HCT116 (cell line): ENCODE results near the gene SOBP. TPM values are rescaled to one million over a fixed set of nuclear protein-coding genes. Genes with fewer than 3 reads are reported as not detected.

Experiments used
- ATAC-seq: fragments of 200-7000 bp; cut with Tn5 transposase; 2 replicates; pipeline ENCODE4 v1.9.1; 2020; ENCODE audit warnings: mild to moderate bottlenecking, moderate library complexity
- BruUV-seq: library from RNA; stranded (reverse); fragments of 400-500 nt; replicated peaks from 2 replicates; lab custom pipeline; 2021; lab: Mats Ljungman, UMichigan
- CTCF ChIA-PET: fragments of 300-600 bp; sonication (Branson Sonifier 250); formaldehyde crosslinking; loops from one replicate; lab custom pipeline; 2021; ENCODE audit warnings: antibody characterized with exemption; lab: Charles Lee
- POLR2A ChIA-PET: fragments of 300-600, 350-600 bp; sonication (Branson Sonifier 250); formaldehyde crosslinking; loops from one replicate; lab custom pipeline; 2021; ENCODE audit warnings: antibody characterized with exemption; lab: Charles Lee
- RAD21 ChIA-PET, 2 experiments: fragments of 300-600 bp; sonication (Branson Sonifier 250); formaldehyde crosslinking; loops; one replicate each; lab custom pipeline; 2023; ENCODE audit warnings: low total read pairs in 2 of 2; ENCODE audit not compliant: uncharacterized antibody in 2 of 2, unreplicated experiment in 2 of 2, low non-redundant PET in 1 of 2; lab: Charles Lee
- DNase-seq: peaks from one replicate; pipeline ENCODE4 v3.0.0-alpha.2; 2010; ENCODE audit warnings: low read depth, low spot score
- H2AFZ ChIP-seq: fragments of 200-600 bp; shearing (Covaris generic), sonication (generic); 2 replicates; pipeline ENCODE4 v1.6.1; 2017; ENCODE audit warnings: low read depth, mixed run types, mixed read lengths, antibody characterized with exemption, low read length; ENCODE audit not compliant: poor library complexity, severe bottlenecking
- H3K27ac ChIP-seq: 2 replicates; pipeline ENCODE4 v1.5.1; 2012; ENCODE audit warnings: low read depth, low read length
- H3K27me3 ChIP-seq: fragments of 200-600 bp; sonication (generic); 2 replicates; pipeline ENCODE4 v1.6.1; 2016; ENCODE audit warnings: mixed run types, low read length, mixed read lengths; ENCODE audit not compliant: insufficient read depth
- H3K36me3 ChIP-seq, 2 experiments: fragments of 200-500 bp in 1 of 2; fragments of 200-600 bp in 1 of 2; sonication (Bioruptor generic) in 1 of 2; sonication (generic) in 1 of 2; 2 replicates each; pipeline versions ENCODE4 v1.5.1 to v1.6.1; 2014 to 2016; ENCODE audit warnings: low read length in 2 of 2, inconsistent platforms in 1 of 2, mixed read lengths in 1 of 2, mixed run types in 1 of 2; ENCODE audit not compliant: insufficient read depth in 2 of 2, control insufficient read depth in 1 of 2
- H3K4me1 ChIP-seq, 2 experiments: fragments of 200-600 bp in 1 of 2; sonication (generic) in 1 of 2; 2 replicates each; pipeline versions ENCODE4 v1.5.1 to v1.6.1; 2012 to 2017; ENCODE audit warnings: low read length in 2 of 2, inconsistent platforms in 1 of 2, mild to moderate bottlenecking in 1 of 2, mixed read lengths in 1 of 2, mixed run types in 1 of 2, moderate library complexity in 1 of 2; ENCODE audit not compliant: insufficient read depth in 2 of 2, control insufficient read depth in 1 of 2
- H3K4me2 ChIP-seq: fragments of 200-600 bp; sonication (generic); 2 replicates; pipeline ENCODE4 v1.6.1; 2017; ENCODE audit warnings: mixed run types, low read length, mixed read lengths
- H3K4me3 ChIP-seq, 2 experiments: fragments of 200-600 bp in 1 of 2; sonication (generic) in 1 of 2; replicated peaks in 1 of 2; 2 replicates each; pipeline ENCODE4 v1.5.1; 2011 to 2016; ENCODE audit warnings: low read length in 2 of 2, control low read depth in 1 of 2, low read depth in 1 of 2, mild to moderate bottlenecking in 1 of 2, mixed read lengths in 1 of 2, mixed run types in 1 of 2
- H3K79me2 ChIP-seq: fragments of 200-600 bp; sonication (generic); 2 replicates; pipeline ENCODE4 v1.6.1; 2017; ENCODE audit warnings: mild to moderate bottlenecking, mixed run types, low read length, moderate library complexity, mixed read lengths; ENCODE audit not compliant: insufficient read depth
- H3K9ac ChIP-seq: fragments of 200-600 bp; sonication (generic); 2 replicates; pipeline ENCODE4 v1.6.1; 2016; ENCODE audit warnings: low read length, mixed read lengths
- H3K9me2 ChIP-seq: fragments of 200-600 bp; sonication (generic), shearing (Covaris generic); 2 replicates; pipeline ENCODE4 v1.6.1; 2017; ENCODE audit warnings: mixed run types, mild to moderate bottlenecking, moderate library complexity; ENCODE audit not compliant: insufficient read depth
- H3K9me3 ChIP-seq, 2 experiments: fragments of 200-500 bp in 1 of 2; fragments of 200-600 bp in 1 of 2; sonication (Bioruptor generic) in 1 of 2; sonication (generic) in 1 of 2; 2 replicates each; pipeline ENCODE4 v1.6.1; 2014 to 2017; ENCODE audit warnings: low read length in 2 of 2, mixed read lengths in 2 of 2, inconsistent platforms in 1 of 2, low read depth in 1 of 2, mild to moderate bottlenecking in 1 of 2, mixed run types in 1 of 2, moderate library complexity in 1 of 2; ENCODE audit not compliant: control insufficient read depth in 1 of 2, insufficient read depth in 1 of 2
- H4K20me1 ChIP-seq: fragments of 200-600 bp; sonication (generic), shearing (Covaris generic); 2 replicates; pipeline ENCODE4 v1.6.1; 2017; ENCODE audit warnings: mixed run types, mild to moderate bottlenecking, moderate library complexity; ENCODE audit not compliant: insufficient read depth
- ATF3 ChIP-seq: IDR thresholded peaks from 2 replicates; pipeline ENCODE4 v1.6.1; 2012
- CEBPB ChIP-seq: IDR thresholded peaks from 2 replicates; pipeline ENCODE4 v1.6.1; 2012; ENCODE audit warnings: low read depth
- CTCF ChIP-seq, 3 experiments: fragments of 200-600 bp in 1 of 3; sonication (generic) in 1 of 3; IDR thresholded peaks in 2 of 3; conservative IDR thresholded peaks in 1 of 3; 2 replicates each; pipeline ENCODE4 v1.5.1; 2012 to 2017; ENCODE audit warnings: low read depth in 2 of 3, low read length in 2 of 3, antibody characterized with exemption in 1 of 3, borderline replicate concordance in 1 of 3, control low read depth in 1 of 3, mild to moderate bottlenecking in 1 of 3, mixed read lengths in 1 of 3, mixed run types in 1 of 3, moderate library complexity in 1 of 3; ENCODE audit not compliant: insufficient read depth in 1 of 3
- EZH2 ChIP-seq: fragments of 200-600 bp; sonication (generic); IDR thresholded peaks from 2 replicates; pipeline ENCODE4 v1.6.1; 2017; ENCODE audit warnings: antibody characterized with exemption, mixed run types
- EZH2phosphoT487 ChIP-seq: fragments of 200-600 bp; IDR thresholded peaks from 2 replicates; pipeline ENCODE4 v1.6.1; 2018; ENCODE audit warnings: antibody characterized with exemption, borderline replicate concordance
- FOSL1 ChIP-seq: IDR thresholded peaks from 2 replicates; pipeline ENCODE4 v1.6.1; 2012; ENCODE audit warnings: low read depth
- SRF ChIP-seq: IDR thresholded peaks from 2 replicates; pipeline ENCODE4 v1.6.1; 2012; ENCODE audit warnings: low read depth
- TCF7L2 ChIP-seq: IDR thresholded peaks from 2 replicates; pipeline ENCODE4 v1.7.0; 2011; ENCODE audit warnings: borderline replicate concordance, inconsistent platforms; ENCODE audit not compliant: insufficient read depth, insufficient read length; ENCODE audit errors: extremely low read depth
- ZNF274 ChIP-seq: fragments of 200-500 bp; sonication (Bioruptor generic); IDR thresholded peaks from 2 replicates; pipeline ENCODE4 v1.6.1; 2014; ENCODE audit warnings: mild to moderate bottlenecking, low read depth, low read length, inconsistent platforms
- intact Hi-C: fragments of 100-400 bp; cut with micrococcal nuclease; formaldehyde crosslinking; loops from 2 replicates; pipeline ENCODE4 v1.10.0; 2022
- total RNA-seq: library from RNA; stranded (reverse); gene quantifications from one replicate; pipeline ENCODE4 v1.2.1, GENCODE V29; 2021; ENCODE audit not compliant: unreplicated experiment

SOBP gene
- total RNA-seq, 1 experiment from 2014 or later = 2.6 TPM

GRCh38 chr6:107644513-107644912 lies 154.6 kb downstream of the SOBP start:
- no peak overlapping the region for H3K27ac ChIP-seq
- no peaks in the 10 kb centered on the region for H3K9me3 ChIP-seq
- no peak overlapping the region for H3K4me3 ChIP-seq
- no peak overlapping the region for H3K4me2 ChIP-seq
- no peaks in the 10 kb centered on the region for H3K9me2 ChIP-seq
- no peak overlapping the region for H3K9ac ChIP-seq
- TF ChIP-seq TCF7L2 (no peak), ATF3 (no peak)
- TF ChIP-seq, all 23 proteins: peak for 0
- ChIA-PET POLR2A (no interaction called here), CTCF (no interaction called here), RAD21 (no interaction called here)
- no peak overlapping the region for H2AFZ ChIP-seq
- H3K4me1 ChIP-seq = no peaks in the 10 kb centered on the region
- no peaks in the 10 kb centered on the region for H4K20me1 ChIP-seq
- ATAC-seq (no peak), DNase-seq (no peak)
- H3K36me3 ChIP-seq = no peaks in the 10 kb centered on the region
- intact Hi-C loops = no loop called here
- no peaks in the 10 kb centered on the region for H3K79me2 ChIP-seq
- BruUV-seq = no TSS peak
- no peaks in the 10 kb centered on the region for H3K27me3 ChIP-seq

- intact Hi-C loops = no loop called here
- Histone ChIP-seq H3K27ac (no peak overlapping the region), H3K4me3 (no peak overlapping the region), H3K9me2 (no peaks in the 10 kb centered on the region), H3K4me2 (no peak overlapping the region), H3K9me3 (no peaks in the 10 kb centered on the region), H3K9ac (no peak overlapping the region), H2AFZ (no peak overlapping the region), H3K4me1 (no peaks in the 10 kb centered on the region)
- no peak for DNase-seq
- CTCF ChIA-PET = no interaction called here
- ATAC-seq = no peak
- no peak for TF ChIP-seq EZH2phosphoT487
- TF ChIP-seq SRF = no peak
- no peak for TF ChIP-seq CTCF (IDR thresholded peaks at IDR 0.05 in 2 of 3, conservative IDR thresholded peaks at IDR 0.05 in 1 of 3; ENCODE audit: borderline replicate concordance in 1 of 3, insufficient read depth in 1 of 3, low read depth in 2 of 3, low read length in 2 of 3)
- no peak for TF ChIP-seq CEBPB
- no peak for TF ChIP-seq ZNF274
- no peak for TF ChIP-seq EZH2
- no peak for TF ChIP-seq FOSL1
- TF ChIP-seq, all 23 proteins: peak for 0
- Histone ChIP-seq H3K79me2 (no peaks in the 10 kb centered on the region), H3K36me3 (no peaks in the 10 kb centered on the region), H3K27me3 (no peaks in the 10 kb centered on the region), H4K20me1 (no peaks in the 10 kb centered on the region)
- POLR2A ChIA-PET = no interaction called here
- no TSS peak for BruUV-seq
- RAD21 ChIA-PET = no interaction called here
Observed at GRCh38 chr6:107645740-107646139, 155.8 kb downstream of the SOBP start.
